Mucosa of stomach (tissue), 1 donor: ENCODE results near the gene NNT.
"Not testable (repeated sequence)": the region's sequence is repeated elsewhere in the genome, so short reads cannot be mapped to it uniquely, and the experiment has no call there.

Experiments
- H3K27me3 ChIP-seq: one replicate; pipeline ENCODE4 v1.7.0; 2013; ENCODE audit warnings: mild to moderate bottlenecking, low read length; ENCODE audit not compliant: control insufficient read depth, insufficient read depth
- H3K36me3 ChIP-seq: one replicate; pipeline ENCODE4 v1.7.0; 2013; ENCODE audit warnings: low read length; ENCODE audit not compliant: control insufficient read depth, insufficient read depth
- H3K4me1 ChIP-seq: one replicate; pipeline ENCODE4 v1.7.0; 2013; ENCODE audit warnings: mild to moderate bottlenecking, low read length; ENCODE audit not compliant: control insufficient read depth, insufficient read depth
- H3K4me3 ChIP-seq: one replicate; pipeline ENCODE4 v1.7.0; 2013; ENCODE audit warnings: low read length
- H3K9ac ChIP-seq: one replicate; pipeline ENCODE4 v1.7.0; 2013; ENCODE audit warnings: mild to moderate bottlenecking, low read length, moderate library complexity
- H3K9me3 ChIP-seq: one replicate; pipeline ENCODE4 v1.7.0; 2013; ENCODE audit warnings: mild to moderate bottlenecking, low read length, moderate library complexity; ENCODE audit not compliant: control insufficient read depth
- donor health status: Pancreatic carcinoma.

Gene NNT

DNA sequence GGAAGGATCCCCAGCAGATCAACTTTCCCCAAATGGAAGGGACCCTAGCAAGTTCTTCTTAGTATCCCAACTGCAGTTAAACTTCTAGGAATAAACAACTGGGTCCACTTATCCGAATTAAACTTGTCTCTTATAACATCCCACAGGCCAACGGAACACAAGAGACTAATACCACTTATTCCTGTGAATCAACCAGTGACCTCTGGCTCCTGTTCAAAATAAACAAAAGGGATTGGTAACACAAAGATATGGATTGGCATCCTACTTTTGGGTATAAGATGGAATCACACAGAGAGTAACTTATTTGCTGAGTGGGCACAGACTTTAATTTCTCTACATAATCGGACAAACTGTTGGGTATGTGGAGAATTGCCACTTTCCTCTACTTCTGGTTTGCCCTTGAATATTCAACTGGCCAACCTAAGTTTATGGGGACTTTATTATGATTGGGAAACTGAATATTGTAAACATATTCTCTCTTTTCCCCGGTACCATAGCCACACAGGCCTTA is 33.7 kb upstream of the NNT start:
- Histone ChIP-seq H3K27me3 (no peaks in the 10 kb centered on the region), H3K36me3 (no peaks in the 10 kb centered on the region), H3K9me3 (no peaks in the 10 kb centered on the region), H3K4me1 (no peaks in the 10 kb centered on the region), H3K4me3 (no peak overlapping the region), H3K9ac (no peak overlapping the region)

DNA sequence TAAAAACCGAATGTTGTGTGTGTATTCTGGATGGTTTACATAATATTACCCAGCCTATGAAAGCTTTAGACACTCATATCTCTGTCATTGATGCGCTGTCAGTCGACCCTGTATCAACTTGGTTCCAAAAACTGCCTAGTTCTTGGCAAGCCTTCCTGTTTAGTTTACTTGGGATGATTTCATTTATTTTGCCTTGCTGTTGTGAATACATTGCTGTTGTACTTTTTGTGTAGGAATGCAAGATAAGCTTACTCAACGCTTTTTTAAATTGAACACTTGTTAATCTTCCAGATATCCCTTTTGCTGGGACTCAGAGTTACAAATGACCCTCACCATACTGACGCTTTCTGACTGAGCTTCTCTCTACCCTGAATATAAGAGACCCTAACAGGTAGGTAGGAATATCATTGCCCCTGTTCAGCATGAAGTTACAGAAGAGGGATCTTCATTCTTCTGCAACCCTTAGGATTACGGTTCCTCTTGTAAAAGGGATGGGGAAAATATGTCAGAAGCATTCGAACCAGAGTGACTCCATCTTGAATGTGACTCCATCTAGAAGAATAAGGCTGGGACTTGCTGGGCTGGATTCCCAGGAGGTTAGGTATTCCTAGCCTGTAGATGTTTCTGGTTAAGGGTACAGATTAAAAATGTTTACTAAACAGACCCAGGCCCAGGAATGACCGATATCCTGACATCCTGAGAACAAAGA is 32.4 kb upstream of the NNT start:
- no peak overlapping the region for H3K9ac ChIP-seq

DNA sequence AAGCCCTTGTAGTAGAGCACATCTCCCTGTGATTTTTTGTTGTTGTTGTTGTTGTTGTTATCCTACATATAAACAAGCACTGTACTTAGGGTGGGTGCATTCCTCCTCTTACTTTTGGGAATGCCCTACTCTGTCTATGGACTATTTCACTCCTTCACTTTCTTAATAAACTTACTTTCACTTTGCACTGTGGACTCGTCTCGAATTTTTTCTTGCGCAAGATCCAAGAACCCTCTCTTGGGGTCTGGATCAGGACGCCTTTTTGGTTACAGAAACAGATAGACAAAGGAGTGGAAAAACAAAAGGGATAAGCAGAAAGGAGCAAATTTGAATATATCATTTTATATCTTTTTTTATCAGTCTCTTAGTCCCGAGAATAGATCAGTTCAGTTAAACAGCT is 31.7 kb upstream of the NNT start:
- Histone ChIP-seq H3K4me3 (no peak overlapping the region), H3K4me1 (no peaks in the 10 kb centered on the region), H3K9me3 (no peaks in the 10 kb centered on the region), H3K27me3 (no peaks in the 10 kb centered on the region), H3K36me3 (no peaks in the 10 kb centered on the region), H3K9ac (no peak overlapping the region)

More for the DNA sequence above, 32.4 kb upstream of the NNT start:
- H3K4me3 ChIP-seq = no peak overlapping the region
- H3K4me1 ChIP-seq = no peaks in the 10 kb centered on the region
- H3K36me3 ChIP-seq = no peaks in the 10 kb centered on the region
- no peaks in the 10 kb centered on the region for H3K27me3 ChIP-seq
- H3K9me3 ChIP-seq = no peaks in the 10 kb centered on the region

DNA sequence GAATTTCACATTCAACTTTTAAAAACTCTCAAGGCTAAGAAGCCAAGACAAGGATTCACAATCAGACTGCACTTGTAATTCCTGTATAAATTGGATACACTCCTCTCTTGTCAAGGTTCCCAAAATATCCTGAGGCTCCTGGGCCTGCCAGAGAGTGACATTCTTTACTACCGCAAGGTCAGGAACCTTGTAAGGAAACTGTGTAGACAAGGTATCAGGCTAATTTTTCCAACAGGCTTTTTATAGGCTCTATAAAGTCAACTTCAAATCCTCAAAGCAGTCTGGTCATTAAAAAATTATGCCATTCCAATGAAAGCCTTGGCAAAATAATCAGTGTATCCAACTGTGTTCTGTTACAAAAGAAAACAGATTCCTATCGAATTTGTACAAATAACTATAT is 30.6 kb upstream of the NNT start:
- Histone ChIP-seq H3K9ac (no peak overlapping the region), H3K27me3 (no peaks in the 10 kb centered on the region), H3K4me1 (no peaks in the 10 kb centered on the region)

DNA sequence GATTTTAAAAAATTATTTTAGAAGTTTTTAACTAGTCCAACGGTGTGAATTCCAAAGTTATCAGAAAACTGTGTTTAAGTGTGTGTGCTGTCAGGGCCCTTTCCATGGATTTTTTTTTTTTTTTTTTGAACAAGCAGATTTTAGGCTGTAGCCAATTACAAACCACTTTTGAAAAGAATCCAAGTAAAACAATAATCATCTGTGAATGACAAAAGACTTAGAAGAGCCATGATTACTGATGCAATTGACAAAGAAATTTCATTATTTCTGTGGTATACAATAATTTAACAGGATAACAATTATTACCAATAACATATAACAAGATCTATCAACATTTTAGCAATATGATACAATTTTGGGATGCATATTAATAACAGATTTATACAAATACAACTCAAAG is 29.9 kb upstream of the NNT start:
- Histone ChIP-seq H3K27me3 (no peaks in the 10 kb centered on the region), H3K9me3 (no peaks in the 10 kb centered on the region), H3K36me3 (no peaks in the 10 kb centered on the region), H3K4me1 (no peaks in the 10 kb centered on the region), H3K9ac (no peak overlapping the region), H3K4me3 (no peak overlapping the region)

More for the DNA sequence above, 30.6 kb upstream of the NNT start:
- H3K9me3 ChIP-seq = no peaks in the 10 kb centered on the region
- no peaks in the 10 kb centered on the region for H3K36me3 ChIP-seq
- H3K4me3 ChIP-seq = no peak overlapping the region

DNA sequence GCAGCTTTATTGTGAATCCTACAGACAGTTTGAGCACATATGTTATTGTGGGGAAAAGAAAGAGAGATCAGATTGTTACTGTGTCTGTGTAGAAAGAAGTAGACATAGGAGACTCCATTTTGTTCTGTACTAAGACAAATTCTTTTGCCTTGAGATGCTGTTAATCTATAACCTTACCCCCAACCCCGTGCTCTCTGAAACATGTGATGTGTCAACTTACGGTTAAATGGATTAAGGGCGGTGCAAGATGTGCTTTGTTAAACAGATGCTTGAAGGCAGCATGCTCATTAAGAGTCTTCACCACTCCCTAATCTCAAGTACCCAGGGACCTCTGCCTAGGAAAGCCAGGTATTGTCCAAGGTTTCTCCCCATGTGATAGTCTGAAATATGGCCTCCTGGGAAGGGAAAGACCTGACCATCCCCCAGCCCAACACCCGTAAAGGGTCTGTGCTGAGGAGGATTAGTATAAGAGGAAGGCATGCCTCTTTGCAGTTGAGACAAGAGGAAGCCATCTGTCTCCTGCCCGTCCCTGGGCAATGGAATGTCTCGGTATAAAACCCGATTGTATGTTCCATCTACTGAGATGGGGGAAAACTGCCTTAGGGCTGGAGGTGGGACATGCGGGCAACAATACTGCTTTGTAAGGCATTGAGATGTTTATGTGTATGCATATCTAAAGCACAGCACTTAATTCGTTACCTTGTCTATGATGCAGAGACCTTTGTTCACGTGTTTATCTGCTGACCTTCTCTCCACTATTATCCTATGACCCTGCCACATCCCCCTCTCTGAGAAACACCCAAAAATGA is 22.4 kb upstream of the NNT start:
- H3K9ac ChIP-seq, H3K9me3 ChIP-seq, H3K4me1 ChIP-seq, H3K27me3 ChIP-seq, H3K4me3 ChIP-seq, H3K36me3 ChIP-seq: not testable (repeated sequence)

DNA sequence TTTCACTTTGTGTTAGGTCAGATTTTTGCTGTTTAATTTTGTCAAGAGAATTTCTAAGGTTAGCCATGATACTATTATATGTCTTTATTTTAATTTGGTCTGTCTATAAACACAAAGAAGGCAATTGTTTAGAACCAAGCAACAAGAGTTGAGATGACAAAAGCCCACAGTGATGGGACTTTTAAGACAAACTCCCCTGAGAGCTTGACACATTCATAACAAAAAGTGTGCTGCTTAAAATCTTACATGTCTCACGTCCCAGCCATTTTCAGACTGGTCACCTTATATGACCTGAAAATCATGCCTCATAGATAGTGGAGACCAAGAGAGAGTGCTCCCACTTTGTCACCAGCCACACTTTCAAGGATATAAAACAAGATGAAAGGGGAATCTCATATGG is 21.6 kb upstream of the NNT start:
- no peak overlapping the region for H3K4me3 ChIP-seq
- no peaks in the 10 kb centered on the region for H3K4me1 ChIP-seq
- no peak overlapping the region for H3K9ac ChIP-seq
- no peaks in the 10 kb centered on the region for H3K9me3 ChIP-seq
- H3K36me3 ChIP-seq = no peaks in the 10 kb centered on the region
- no peaks in the 10 kb centered on the region for H3K27me3 ChIP-seq

DNA sequence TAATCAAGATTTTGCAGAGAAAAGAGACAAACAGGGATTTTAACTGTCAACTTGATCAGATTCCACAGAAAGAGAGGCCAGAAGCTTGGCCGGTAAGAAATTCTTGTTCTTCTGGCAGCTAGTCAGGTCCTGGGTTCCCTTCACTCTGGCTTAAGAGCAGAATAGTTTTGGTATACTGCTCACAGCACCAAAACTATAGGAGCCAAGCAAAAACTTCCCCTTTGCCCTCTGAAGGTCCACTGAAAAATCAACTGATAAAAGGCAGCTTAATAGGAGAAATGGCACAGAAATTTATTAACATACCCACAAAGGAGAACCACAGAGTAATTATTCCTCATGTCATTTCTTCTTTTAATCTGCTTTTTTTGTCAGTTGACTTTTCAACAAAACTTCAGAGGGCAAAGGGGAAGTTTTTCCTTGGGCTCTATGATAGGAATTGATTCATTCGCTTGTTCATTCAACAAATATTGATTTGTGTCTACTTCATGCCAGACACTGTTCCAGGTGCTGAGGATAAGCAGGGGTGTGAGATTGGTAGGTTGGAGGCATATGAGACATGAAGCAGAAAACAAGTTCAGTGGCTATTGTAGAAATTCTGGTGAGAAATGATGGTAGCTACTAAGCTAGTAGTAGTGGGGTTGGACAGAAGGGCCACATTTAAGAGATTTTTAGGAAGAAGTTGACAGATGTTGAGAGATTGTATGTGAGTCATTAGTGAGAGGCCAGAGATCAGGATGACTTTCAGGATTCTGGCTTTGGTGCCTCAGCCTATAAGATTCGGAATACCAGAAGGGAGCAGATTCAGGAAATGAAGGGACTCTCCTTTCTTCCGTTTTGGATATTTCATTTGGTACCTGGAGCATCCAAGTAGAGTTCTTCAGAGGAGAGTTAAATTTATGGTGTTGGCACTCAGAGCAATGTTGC is 20.6 kb upstream of the NNT start:
- H3K9me3 ChIP-seq = no peaks in the 10 kb centered on the region
- H3K9ac ChIP-seq = no peak overlapping the region
- no peak overlapping the region for H3K4me3 ChIP-seq
- no peaks in the 10 kb centered on the region for H3K4me1 ChIP-seq
- H3K27me3 ChIP-seq = no peaks in the 10 kb centered on the region
- H3K36me3 ChIP-seq = no peaks in the 10 kb centered on the region

DNA sequence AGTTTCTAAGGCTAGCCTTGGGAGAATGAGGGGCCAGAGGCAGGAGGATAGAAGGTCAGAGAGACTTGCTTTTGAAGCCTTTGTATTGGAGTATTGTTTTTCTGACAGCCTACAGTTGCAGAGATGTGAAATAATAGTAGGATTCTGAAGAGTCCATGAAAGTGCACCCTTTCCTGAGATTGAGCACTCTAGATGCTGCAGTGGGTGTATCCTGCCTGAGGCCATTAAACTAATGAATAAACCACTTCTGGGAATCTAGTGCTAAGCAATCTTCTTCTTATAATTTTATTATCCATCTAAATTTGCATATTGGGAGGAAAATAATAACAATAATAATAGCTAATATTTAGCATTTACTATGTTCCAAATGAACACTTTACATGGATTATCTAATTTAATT is 19.3 kb upstream of the NNT start:
- Histone ChIP-seq H3K36me3 (no peaks in the 10 kb centered on the region), H3K4me1 (no peaks in the 10 kb centered on the region), H3K4me3 (no peak overlapping the region), H3K9me3 (no peaks in the 10 kb centered on the region), H3K27me3 (no peaks in the 10 kb centered on the region), H3K9ac (no peak overlapping the region)

DNA sequence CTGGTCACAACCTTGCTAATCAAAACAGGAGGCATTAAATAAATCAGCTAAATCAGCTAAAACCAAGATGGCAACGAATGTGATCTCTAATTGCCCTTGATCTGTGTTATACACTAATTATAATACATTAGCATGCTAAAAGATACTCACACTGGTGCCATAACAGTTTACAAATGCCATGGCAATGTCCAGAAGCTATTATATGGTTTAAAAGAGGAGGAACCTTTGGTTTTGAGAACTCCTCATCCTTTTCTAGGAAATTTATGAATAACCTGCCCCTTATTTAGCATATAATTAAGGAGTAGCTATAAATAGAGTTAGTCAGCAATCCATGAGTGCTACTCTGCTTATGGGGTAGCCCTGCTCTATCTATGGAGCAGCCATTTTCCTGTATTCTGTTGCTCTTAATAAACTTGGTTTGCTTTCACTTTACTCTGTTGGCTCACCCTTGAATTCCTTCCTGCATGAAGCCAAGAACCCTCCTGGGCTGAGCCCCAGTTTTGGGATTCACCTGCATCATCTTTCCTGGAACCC is 18.7 kb upstream of the NNT start:
- no peaks in the 10 kb centered on the region for H3K27me3 ChIP-seq
- H3K4me3 ChIP-seq = no peak overlapping the region
- H3K9me3 ChIP-seq = no peaks in the 10 kb centered on the region
- no peaks in the 10 kb centered on the region for H3K36me3 ChIP-seq
- H3K9ac ChIP-seq = no peak overlapping the region
- H3K4me1 ChIP-seq = no peaks in the 10 kb centered on the region

DNA sequence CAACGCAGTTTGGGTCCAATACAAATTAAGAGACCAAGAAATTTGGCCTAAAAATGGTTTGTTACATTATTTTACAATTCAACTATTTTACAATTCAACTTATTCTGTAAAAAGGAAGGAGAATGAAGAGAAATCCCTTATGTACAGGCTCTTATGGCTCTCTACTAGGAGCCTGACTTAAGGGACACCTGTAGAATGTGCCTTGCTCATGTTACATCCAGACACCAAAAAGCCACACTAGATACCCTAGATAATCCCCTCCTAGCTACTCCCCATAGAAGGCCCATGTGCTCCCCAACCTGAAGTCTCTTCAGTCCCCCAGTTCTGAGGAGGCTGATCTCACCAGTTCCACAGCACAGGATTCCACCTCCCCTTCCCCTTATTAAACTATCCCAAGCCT is 14.1 kb upstream of the NNT start:
- no peaks in the 10 kb centered on the region for H3K4me1 ChIP-seq

More for the DNA sequence above, 14.1 kb upstream of the NNT start:
- H3K4me3 ChIP-seq = no peak overlapping the region
- H3K36me3 ChIP-seq = no peaks in the 10 kb centered on the region
- no peak overlapping the region for H3K9ac ChIP-seq
- no peaks in the 10 kb centered on the region for H3K27me3 ChIP-seq
- H3K9me3 ChIP-seq = no peaks in the 10 kb centered on the region
